Skin of body (tissue), 2 donors: ENCODE results near the gene TXNDC11. TPM values are rescaled to one million over a fixed set of nuclear protein-coding genes. Genes with fewer than 3 reads are reported as not detected.

ENCODE experiments used
- DNase-seq: peaks from one replicate; lab custom pipeline; 2025; lab: John Stamatoyannopoulos, UW
- total RNA-seq: library from RNA; depleted of rRNA; stranded (reverse); fragments of >200 nt; gene quantifications from one replicate; pipeline ENCODE4 v1.2.3, GENCODE V29; 2014

TXNDC11 gene
- total RNA-seq, 1 donor from 2014 or later: 22.9 TPM

DNA sequence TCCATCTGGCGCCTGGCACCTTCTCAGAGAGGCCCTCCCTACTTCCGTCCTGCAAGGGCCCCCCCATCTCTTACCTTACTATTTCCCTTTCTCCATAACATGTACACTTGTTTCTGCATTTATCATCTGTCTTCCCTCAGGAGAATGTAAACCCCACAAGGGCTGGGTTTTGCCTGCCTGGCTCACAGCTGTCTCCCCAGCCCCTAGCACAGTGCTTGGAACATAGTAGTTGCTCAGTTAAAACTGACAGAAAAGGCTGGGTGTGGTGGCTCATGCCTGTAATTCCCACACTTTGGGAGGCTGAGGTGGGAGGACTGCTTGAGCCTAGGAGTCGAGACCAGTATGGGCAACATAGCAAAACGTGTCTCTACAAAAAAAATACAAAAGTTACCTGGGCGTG is 80.1 kb downstream of the TXNDC11 start:
- DNase-seq: no peak

DNA sequence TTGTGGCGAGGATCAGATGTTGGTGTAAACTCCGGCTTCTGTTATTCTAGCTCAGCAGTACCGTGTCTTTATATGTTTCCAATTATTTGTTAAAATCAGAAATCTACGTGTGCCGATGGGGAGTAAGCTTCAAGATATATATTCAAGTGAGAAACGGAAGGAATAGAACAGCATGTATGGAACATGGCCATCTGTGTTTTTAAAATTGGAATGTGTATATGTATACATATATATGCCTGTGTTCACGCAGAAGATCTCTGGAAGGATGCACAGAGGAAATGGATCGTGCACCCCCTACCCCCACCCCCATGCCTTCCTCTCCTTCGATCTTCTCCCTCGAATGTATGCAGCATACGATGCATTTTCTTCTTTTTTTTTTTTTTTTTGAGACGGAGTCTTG is 82.1 kb downstream of the TXNDC11 start:
- DNase-seq: no peak

DNA sequence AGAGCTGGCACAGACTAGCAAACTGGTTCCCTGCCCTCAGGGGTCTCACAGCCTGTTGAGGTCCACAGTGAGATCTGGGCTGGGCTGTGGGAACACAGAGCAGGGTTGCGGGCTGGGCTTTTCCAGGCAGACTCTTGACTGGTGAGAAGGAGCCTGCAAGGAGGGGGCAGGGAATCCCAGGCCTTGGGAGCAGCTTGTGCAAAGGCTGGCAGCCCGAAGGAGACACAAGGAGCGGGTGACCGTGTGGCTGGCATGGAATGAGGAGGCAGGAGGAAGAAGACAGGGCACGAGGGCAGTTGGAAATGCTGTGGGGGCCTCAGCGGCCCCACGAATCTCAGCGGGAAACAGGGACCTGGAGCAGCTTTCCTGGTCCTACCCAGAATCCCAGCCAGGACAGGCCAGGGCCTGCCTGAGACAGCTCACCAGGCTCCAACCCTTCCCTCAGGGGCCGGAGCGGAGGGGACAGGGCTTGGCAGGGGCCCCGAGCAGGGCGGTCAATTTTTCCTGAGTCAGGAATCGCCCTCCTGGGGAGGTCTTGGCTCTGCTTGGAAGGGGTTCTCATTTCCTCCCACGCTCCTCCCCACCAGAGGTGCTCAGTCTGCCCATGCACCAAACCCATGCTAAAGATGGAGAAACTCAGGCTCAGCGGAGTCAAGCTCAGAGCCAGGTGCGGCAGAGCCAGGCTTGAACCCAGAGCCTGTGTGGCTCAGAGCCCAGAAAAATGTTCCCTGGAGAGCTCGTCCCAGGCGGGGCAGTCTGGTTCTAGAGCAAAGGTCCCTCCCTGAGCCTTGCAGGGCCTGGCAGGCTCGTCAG is 83.6 kb downstream of the TXNDC11 start:
- DNase-seq: no peak

DNA sequence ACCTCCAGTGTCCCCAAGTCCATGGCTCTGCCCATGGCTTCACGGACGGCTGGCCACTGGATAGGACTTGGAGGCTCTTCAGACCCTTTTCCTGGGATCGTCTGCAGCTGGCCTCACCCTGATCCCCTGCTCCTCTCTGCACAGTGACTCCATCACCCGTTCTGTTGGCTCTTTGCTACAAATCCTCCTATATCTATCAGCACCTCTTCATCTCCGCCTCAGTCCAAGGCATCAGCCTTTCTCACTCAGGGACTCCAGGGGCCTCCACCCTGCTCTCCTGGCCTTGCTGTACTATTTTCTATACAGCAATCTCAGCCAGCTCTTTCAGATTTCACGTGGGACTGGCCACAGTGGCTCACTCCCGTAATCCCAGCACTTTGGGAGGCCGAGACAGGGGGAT is 85.1 kb downstream of the TXNDC11 start:
- no peak for DNase-seq

DNA sequence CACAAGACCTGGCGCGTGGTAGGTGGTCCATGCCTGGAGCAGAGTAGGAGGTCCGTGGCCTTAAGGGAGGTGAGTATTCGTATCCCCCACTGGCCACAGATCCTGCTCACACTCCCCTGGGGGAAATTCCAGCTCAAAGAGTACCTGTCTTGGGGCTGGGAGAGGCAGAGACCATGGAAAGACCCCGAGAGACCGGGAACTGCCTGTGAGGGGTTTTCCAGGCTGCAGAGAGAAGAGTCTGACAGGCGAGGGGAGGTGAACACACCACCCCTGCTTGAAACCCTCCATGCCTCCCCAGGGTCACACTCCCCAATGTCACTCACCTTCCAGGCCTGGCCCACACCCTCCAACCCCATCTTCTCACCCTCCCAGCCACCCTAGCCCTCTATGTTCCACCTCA is 87.0 kb downstream of the TXNDC11 start:
- DNase-seq: no peak

DNA sequence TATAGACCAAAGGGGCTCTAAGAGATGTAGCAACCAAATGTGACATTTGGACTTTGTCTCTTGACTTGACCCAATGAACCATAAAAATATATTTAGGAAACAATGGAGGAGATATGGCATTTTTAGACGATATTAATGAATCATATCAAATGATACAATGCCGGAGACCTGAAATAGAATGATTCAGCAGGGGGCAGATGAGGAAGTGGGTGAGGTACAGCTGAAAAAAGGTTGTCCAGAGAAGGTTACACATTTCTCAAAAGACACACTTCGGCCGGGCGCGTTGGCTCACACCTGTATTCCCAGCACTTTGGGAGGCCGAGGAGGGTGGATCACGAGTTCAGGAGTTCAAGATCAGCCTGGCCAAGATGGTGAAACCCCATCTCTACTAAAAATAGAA is 90.9 kb downstream of the TXNDC11 start:
- no peak for DNase-seq

DNA sequence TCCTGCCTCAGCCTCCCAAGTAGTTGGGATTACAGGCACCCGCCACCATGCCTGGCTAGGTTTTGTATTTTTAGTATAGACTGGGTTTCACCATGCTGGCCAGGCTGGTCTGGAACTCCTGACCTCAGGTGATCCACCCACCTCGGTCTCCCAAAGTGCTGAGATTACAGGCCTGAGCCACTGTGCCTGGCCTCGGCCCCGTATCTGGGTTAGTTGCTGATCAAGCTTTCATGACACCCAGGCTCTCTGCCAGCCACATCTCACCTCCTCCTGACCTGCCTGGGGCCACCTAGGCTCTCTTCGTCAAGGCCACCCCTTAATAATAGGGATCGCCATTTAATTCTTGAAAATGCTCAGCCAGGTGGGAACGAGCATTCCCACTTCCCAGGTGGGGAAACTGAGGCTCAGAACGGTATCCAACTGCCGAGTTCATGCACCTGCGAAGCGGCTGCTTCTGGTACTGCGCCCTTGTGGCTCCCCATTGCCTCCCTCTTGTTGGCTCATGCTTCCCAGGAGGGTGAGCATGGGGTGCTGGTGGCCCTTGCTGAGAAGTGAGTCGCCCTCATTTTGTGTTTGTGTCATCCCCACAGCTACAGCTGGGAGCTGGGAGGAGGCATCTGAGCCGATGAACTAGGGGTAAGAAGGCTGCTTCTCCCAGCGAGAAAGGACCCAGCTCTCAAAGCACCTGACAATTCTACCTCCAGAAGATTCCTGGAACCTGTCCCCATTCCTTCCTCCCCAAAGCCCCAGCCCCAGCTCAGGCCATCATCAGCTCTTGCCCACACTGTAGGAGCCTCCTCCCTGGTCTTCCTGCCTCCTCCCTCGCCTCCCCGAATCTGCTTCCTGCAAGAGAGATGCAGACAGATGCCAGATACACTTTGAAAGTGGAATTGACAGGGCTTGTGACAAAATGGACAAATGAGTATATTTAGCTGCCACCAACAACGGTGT is 91.7 kb downstream of the TXNDC11 start:
- DNase-seq: no peak

DNA sequence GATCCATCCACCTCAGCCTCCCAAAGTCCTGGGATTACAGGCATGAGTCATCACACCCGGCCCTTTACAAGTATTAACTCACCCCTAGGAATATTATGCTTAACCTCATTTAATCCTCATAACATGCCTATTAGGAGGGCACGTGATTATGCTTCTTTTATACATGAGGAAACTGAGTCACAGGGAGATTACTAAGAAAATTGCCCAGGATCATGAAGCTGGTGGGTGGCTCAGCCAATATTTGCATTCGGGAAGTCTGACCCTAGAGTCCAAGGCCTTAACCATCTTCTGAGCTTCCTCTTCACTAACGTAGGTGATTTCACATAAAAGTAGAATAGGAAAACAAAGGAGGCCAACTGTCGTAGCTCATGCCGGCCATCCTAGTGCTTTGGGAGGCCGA is 93.4 kb downstream of the TXNDC11 start:
- DNase-seq: no peak

DNA sequence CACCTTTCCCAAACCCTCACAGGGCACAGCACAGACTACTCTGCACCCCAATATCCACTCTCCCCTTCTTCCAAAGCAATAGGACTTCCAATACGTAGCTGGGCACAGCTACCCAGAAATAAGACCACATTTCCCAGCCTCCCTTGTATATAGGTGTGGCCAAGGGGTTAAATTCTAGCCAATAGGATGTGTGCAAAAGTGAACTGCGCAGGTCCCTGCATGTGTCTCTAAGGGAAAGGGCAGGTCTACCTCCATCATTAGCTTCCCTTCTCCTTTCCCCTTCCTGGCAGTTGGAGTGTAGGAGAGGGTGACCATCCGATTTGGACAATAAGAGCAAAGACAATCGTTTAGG is 99.9 kb downstream of the TXNDC11 start:
- no peak for DNase-seq

DNA sequence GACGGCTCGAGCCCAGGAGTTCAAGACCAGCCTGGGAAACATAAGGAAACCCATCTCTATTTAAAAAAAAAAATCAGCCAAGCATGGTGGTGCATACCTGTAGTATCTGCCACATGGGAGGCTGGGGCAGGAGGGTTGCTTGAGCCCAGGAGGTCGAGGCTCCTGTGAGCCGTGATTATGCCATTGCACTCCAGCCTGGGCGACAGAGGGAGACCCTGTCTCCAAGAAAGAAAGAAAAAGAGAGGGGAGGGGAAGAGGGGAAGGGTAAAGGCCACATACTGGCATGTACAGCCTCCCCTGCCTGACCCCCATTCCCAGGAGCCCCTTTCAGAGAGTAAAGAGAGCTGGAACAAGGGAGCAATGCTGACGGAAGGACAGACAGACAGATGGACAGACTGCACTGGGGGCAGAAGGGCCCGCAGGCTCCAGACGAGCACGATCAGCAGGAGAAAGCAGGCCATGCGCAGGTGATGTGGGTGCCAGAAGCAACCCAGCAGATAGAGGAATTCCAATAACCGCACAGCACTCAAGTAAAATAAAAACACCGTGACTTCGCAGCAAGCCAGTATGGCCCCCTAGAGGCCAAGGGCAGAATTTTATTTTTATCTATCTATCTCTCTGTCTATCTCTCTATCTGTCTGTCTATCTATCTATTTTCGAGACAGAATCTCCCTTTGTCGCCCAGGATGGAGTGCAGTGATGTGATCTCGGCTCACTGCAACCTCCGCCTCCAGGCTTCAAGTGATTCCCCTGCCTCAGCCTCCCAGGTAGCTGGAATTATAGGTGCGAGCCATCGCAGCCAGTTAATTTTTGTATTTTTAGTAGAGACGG is 101.5 kb downstream of the TXNDC11 start:
- no peak for DNase-seq

DNA sequence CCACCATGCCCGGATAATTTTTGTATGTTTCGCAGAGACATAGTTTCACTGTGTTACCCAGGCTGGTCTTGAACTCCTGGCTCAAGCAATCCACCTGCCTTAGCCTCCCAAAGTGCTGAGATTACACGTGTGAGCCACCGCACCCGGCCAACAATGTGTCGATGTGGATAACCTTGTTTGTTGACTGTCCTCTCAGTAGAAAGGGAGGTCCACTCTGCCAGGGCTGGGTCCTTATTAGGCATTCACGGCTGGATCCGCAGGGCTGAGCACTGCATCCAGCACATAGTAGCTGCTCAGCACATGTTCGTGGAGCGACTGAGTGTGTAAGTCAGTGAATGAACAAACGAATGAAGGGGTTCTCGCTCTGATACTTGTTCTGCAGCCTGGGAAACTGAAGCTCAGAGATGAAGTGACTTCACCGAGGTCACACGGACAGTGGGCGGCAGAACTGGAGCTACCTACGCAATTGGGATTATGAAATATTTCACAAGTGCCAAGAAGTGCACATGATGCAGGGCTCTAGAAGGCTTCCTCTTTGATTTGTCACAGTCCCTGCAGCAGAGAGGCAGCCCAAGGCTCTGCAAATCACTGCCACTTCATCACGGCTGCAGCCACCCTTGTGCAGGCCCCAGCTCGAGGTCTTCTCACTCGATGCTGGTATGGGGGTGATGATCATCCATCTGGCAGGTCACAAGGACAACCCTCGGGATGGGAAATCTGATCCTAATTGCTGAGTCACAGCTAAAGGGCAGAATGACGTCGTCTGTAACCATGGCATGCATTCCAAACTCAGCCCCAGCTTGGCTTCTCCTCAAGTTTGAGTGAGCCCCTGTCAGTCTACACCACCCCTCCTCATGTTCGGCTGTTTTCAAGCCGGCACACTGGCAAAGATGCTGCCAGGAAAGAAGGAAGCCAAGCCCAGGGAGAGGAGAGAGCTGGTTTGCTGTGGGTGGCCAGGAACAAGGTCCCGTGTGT is 102.4 kb downstream of the TXNDC11 start:
- DNase-seq: peak; percentile 78

DNA sequence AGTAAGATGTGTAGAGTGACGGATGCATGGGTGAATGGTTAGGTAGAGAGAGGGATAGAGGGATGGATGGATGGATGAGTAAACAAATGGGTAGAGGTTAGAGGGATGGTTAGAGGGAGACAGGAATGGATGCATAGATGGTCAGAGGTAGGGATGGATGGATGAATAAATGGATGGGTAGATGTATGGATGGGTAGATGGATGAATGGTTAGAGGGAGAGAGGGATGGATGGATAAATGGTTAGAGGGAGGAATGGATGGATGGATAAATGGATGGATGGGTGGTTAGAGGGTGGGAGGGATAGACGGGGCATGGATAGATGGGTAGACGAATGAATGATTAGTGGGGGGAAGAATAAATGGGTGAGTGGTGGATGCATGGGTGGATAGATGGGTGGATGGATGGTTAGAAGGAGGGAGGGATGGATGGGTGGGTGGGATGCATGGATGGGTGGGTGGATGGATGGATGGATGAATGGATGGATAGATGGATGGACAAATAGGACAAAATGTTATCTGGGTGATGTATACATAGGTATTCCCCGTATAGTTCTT is 103.6 kb downstream of the TXNDC11 start:
- DNase-seq: no peak

DNA sequence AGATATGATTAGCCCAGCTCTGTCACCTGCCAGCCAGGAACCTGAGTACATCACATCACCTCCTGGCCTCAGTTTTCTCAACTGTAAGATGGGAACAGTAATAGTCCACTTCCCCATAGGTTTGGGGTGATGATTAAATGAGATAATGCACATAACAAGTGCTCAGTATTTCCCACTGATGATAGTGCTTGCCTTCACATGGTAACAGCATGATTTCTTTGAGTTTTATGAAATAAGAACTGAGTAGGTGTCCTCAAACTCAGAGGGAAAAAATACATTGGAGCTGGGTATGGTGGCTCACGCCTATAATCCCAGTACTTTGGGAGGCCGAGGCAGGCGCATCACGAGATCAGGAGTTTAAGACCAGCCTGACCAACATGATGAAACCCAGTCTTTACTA is 104.5 kb downstream of the TXNDC11 start:
- DNase-seq: no peak

DNA sequence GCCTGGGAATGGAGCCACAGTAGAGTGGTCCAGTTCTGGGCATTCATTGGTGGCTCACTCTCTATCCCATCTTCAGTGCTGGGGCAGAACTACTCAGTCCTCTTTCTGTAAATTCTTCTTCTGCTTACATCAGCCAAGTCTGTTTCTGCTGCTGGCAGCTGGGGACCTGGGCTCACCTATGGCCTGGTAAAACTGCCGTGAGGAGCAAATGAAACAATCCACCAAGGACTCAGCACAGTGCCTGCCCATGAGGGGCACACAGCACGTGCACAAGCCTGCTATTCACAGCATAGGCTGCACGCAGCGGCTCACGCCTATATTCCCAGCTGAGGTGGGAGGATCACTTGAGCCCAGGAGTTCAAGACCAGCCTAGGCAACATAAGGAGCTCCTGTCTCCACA is 105.3 kb downstream of the TXNDC11 start:
- DNase-seq: no peak

DNA sequence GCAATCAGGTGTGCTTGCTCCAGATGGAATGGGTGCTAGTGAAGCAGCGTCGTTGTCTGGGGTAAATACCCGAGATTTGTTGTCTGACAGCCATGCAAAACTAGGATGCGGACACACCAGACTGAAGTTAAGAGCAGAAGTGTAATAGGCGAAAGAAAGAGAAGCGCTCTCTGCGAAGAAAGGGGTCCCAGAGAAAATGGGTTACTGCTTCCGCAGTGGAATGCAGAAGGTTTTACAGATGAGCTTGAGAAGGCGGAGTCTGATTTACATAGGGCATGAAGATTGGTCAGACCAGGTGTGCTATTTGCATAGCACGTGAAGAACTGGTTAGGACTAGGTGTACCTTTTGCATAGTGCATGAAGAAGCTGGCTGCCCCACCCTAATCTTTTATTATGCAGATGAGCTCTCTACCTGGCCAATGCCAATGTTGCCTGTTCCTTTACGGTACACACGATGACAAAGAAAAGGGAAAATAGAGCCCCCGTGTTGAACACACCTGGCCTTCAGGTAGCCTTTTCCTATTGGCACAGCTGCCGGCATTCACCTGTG is 106.4 kb downstream of the TXNDC11 start:
- DNase-seq: no peak

DNA sequence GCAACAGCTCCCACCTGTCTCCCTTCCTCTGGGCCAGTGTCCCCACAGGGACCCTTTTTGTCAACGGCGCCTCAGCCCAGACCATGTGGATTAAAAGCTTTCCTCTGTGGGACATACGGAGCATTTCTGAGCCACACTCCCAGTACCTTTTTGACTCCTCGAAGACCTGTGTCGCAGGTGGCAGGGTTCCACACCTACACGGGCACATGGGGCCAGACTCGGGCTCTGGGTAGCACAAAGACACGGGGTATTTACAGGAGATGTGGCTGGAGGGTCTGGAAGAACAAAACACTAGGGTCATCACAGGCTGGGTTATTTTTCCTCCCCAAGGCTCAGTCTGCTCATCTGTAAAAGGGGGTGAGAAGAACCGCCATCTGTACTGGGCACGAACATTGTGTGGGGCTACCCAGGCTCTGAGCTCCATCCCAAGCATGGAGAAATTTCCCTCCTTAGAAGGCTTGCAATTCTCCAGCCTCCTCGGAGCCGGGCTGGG is 106.9 kb downstream of the TXNDC11 start:
- no peak for DNase-seq

DNA sequence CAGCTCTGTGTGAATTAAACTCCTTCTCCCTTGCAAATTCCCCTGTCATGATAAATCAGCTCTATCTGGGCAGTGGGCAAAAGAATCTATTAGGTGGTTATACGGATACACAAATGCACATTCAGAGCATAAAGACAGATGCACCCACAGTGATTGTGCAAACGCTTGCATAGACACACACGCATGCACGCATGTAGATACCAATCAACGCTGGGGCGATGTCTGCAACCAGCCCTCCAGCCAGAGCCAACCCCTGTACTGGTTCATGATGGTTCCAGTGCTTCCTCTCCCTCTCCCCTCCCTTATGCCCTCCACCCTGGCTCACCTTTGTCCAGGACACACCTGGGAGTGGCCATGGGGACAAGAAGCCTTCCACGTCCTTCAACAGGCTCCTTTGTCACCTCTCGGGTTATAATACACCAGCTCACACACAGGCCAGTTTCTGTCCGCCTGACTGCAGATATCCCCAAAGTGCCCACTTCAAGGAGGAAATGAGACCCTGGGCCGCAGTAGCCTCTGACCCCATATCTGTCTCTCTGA is 107.5 kb downstream of the TXNDC11 start:
- DNase-seq: no peak

DNA sequence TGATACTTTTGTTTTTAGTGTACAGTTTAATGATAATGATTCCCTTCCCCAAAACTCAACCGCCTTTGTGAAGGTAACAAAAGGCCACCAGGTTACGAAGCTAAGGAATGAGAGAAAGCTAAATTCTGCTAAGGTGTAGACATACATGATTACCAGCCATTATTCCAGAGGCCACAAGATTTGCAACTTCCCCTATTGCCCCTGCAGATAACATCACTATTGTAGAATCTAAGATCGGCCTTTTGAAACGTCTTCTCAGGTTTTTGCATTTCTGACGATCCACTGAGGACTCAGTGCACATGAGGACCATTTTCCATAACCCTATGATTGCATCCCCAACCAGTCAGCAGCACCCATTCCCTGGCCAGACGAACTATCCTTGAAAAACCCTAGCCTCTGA is 108.3 kb downstream of the TXNDC11 start:
- no peak for DNase-seq

DNA sequence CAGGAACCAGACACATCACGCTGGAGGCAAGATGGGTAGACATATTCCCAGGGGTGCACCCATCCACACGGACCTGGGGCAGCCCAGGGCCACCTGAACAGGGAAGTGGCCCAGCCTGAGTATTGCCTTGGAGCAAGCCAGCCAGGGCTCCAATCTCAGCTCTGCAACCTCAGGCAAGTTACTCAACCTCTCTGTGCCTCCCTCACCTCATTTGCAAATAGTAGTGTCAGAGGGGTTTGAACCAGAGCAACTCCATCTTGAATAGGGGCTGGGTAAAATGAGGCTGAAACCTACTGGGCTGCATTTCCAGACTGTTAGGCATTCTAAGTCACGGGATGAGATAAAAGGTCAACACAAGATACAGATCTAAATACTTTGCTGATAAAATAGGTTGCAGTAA is 109.5 kb downstream of the TXNDC11 start:
- DNase-seq: no peak
